Transverse colon (tissue), 4 donors: ENCODE data around the gene SNX27. TPM values are rescaled to one million over a fixed set of nuclear protein-coding genes. Genes with fewer than 3 reads are reported as not detected.

ENCODE experiments used
- DNase-seq: peaks from one replicate; pipeline ENCODE4 v3.0.0-alpha.2; 2019
- H3K27ac ChIP-seq, 4 donors: fragments of 200-600 bp; sonication (generic); 2 replicates each; pipeline ENCODE4 v1.5.1; 2016 to 2018; ENCODE audit warnings: inconsistent platforms in 4 of 4
- H3K27me3 ChIP-seq: fragments of 200-600 bp; sonication (generic); 2 replicates; pipeline ENCODE4 v1.5.1; 2017; ENCODE audit warnings: inconsistent platforms
- H3K36me3 ChIP-seq, 4 donors: fragments of 200-600 bp; sonication (generic); 2 replicates each; pipeline ENCODE4 v1.5.1; 2017 to 2019; ENCODE audit warnings: inconsistent platforms in 4 of 4
- H3K4me1 ChIP-seq, 4 donors: fragments of 200-600 bp; sonication (generic); 2 replicates each; pipeline ENCODE4 v1.5.1; 2017 to 2020; ENCODE audit warnings: inconsistent platforms in 4 of 4
- H3K4me3 ChIP-seq, 4 donors: fragments of 200-600 bp; sonication (generic); 1 replicate in 1 of 4; 2 replicates in 3 of 4; pipeline versions ENCODE4 v1.5.1 to v1.6.1; 2017 to 2019; ENCODE audit warnings: inconsistent platforms in 4 of 4
- H3K9me3 ChIP-seq, 2 donors: fragments of 200-600 bp; sonication (generic); 2 replicates each; pipeline ENCODE4 v1.5.1; 2017 to 2019; ENCODE audit warnings: inconsistent platforms in 2 of 2
- EP300 ChIP-seq: sonication (generic); formaldehyde crosslinking; IDR thresholded peaks from one replicate; pipeline ENCODE4 v1.6.1; 2017; ENCODE audit warnings: antibody characterized with exemption, low read depth
- POLR2A ChIP-seq: fragments of 450-650 bp; IDR thresholded peaks from one replicate; pipeline ENCODE4 v1.6.1; 2016; ENCODE audit warnings: antibody characterized with exemption, mild to moderate bottlenecking, moderate library complexity
- POLR2AphosphoS5 ChIP-seq, 3 donors: sonication (generic); formaldehyde crosslinking; IDR thresholded peaks; one replicate each; pipeline ENCODE4 v1.6.1; 2016; ENCODE audit warnings: antibody characterized with exemption in 3 of 3
- WGBS, 2 donors: methylation state at CpG; one replicate each; pipeline ENCODE4 v1.1.5; 2018; ENCODE audit warnings: low coverage in 1 of 2; 5-methylcytosine and 5-hydroxymethylcytosine counted together
- in situ Hi-C, 4 donors: fragments of 200-750 bp; cut with MboI; loops; one replicate each; pipeline versions ENCODE4 v1.15.0 to v1.15.1; 2017; ENCODE audit warnings: low sequenced_read_pairs in 3 of 4, low pct_ligation_motif_present in 1 of 4, low pct_unique_long_range_greater_than_20kb in 1 of 4
- intact Hi-C: fragments of 100-400 bp; cut with DNase I; formaldehyde crosslinking; loops from one replicate; pipeline ENCODE4 v1.15.1; 2023; ENCODE audit warnings: low total_unique reads
- small RNA-seq, 4 donors: library from RNA; depleted of rRNA; stranded (forward); fragments of <200 nt; gene quantifications; one replicate each; pipeline ENCODE3, GENCODE V24; 2016
- total RNA-seq, 4 donors: library from RNA; depleted of rRNA; stranded (reverse); fragments of >200 nt; gene quantifications; one replicate each; pipeline ENCODE4 v1.1.0, GENCODE V29; 2016
- TF ChIP-seq, protein P1 (sequence below), 5 experiments: fragments of 200-600 bp in 3 of 5; fragments of 450-650 bp in 2 of 5; sonication (generic) in 3 of 5; IDR thresholded peaks; 1 replicate in 2 of 5; 2 replicates in 3 of 5; pipeline ENCODE4 v1.5.1; 2016 to 2017; ENCODE audit warnings: antibody characterized with exemption in 5 of 5, inconsistent platforms in 3 of 5, mild to moderate bottlenecking in 2 of 5, moderate library complexity in 1 of 5

Gene SNX27
- total RNA-seq, 4 donors from 2014 or later = 11.5 to 37.0 (median 24.6) TPM

DNA sequence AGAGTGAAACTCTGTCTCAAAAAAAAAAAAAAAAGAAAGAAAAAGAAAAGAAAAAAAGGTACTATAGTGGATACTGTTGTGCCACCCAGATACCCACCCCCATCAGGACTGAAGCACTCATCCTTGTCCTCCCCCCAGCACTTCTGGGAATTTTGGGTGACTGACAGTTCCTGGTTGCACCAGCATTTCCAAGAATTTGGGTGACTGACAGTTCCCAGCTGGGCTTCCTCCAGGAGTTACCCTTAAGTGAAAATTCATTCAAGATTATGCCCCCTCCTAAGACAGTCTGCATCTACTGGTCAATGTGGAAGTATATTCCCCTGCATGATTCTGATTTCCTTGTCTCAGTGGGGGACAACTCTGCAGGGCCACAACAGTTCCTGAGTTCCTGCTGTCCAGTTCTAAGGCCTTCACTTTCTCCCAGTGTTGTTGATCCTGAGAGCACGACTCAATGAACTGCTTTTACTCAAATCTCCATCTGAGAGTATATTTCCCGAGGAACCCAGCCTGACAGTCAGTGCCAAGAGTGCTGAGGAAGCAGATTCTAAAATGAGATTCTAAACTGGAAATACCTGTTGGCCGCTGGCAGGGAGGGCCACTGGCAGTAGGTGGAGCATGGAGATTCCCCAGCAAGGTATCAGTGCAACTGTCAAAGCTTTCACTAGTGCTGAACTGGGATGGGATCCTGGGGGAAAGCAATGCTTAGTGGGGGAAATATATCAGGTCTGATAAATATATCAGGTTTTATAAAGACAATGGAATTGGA, 127.9 kb downstream of the SNX27 start:
- H3K4me3 ChIP-seq = no peak overlapping the region
- in situ Hi-C loops = loop anchor here in 3 of 4 donors (10.0 to 25.0 kb wide), 3 partner anchors 145 to 302 kb away; no protein-coding TSS in a partner anchor
- intact Hi-C loops = loop anchor here (5.0 kb wide), 1 partner anchor 207 kb away; no protein-coding TSS in a partner anchor
- peaks cover 3 to 5% of the 10 kb centered on the region in 2 donors for H3K9me3 ChIP-seq
- H3K27ac ChIP-seq = no peak overlapping the region
- H3K27me3 ChIP-seq = no peaks in the 10 kb centered on the region
- TF ChIP-seq, protein P1, sequence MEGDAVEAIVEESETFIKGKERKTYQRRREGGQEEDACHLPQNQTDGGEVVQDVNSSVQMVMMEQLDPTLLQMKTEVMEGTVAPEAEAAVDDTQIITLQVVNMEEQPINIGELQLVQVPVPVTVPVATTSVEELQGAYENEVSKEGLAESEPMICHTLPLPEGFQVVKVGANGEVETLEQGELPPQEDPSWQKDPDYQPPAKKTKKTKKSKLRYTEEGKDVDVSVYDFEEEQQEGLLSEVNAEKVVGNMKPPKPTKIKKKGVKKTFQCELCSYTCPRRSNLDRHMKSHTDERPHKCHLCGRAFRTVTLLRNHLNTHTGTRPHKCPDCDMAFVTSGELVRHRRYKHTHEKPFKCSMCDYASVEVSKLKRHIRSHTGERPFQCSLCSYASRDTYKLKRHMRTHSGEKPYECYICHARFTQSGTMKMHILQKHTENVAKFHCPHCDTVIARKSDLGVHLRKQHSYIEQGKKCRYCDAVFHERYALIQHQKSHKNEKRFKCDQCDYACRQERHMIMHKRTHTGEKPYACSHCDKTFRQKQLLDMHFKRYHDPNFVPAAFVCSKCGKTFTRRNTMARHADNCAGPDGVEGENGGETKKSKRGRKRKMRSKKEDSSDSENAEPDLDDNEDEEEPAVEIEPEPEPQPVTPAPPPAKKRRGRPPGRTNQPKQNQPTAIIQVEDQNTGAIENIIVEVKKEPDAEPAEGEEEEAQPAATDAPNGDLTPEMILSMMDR (IDR thresholded peaks at IDR 0.05) = no peak
- TF ChIP-seq EP300 (no peak), POLR2AphosphoS5 (IDR thresholded peaks at IDR 0.05) (no peak), POLR2A (no peak)
- 4 to 39% methylated on average over 3 of the region's 3 CpGs for WGBS, 2 donors
- peak; percentile 50 for DNase-seq
- H3K36me3 ChIP-seq = no peaks in the 10 kb centered on the region
- H3K4me1 ChIP-seq = peaks cover 0 to 5% (median 0%) of the 10 kb centered on the region in 4 donors

DNA sequence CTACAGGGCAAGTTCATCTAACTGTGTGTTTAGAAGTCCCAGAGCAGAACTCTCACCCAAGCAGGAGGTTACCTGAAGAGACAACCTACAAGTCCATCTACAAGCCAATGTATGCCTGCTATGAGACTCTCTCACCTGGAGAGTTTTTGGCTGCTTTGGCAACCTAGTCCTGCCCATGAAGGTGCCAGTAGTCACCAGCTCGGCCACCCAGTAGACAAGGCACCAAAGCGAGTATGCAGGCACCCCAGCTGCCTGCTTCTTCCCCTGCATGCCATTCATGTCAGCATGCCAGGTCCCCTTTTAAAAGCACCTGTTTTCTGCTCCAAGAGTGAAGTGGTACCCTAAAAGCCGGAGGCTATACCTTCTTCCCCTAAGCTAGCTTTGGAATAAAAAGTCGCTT, 129.7 kb downstream of the SNX27 start:
- in situ Hi-C loops = loop anchor here in 2 of 4 donors (25.0 kb wide), 2 partner anchors 154 to 304 kb away; no protein-coding TSS in a partner anchor
- no peaks in the 10 kb centered on the region for H3K27me3 ChIP-seq
- TF ChIP-seq POLR2A (no peak), POLR2AphosphoS5 (IDR thresholded peaks at IDR 0.05) (no peak), EP300 (no peak)
- TF ChIP-seq, protein P1 (IDR thresholded peaks at IDR 0.05) = no peak
- peaks cover 3 to 5% of the 10 kb centered on the region in 2 donors for H3K9me3 ChIP-seq
- H3K36me3 ChIP-seq = no peaks in the 10 kb centered on the region
- intact Hi-C loops = no loop called here
- H3K4me3 ChIP-seq = no peak overlapping the region
- no peak for DNase-seq
- WGBS, 2 donors = 90% methylated on average over 4 of the region's 4 CpGs; no CpG with 5 or more reads in 1 of the 2 donors
- H3K4me1 ChIP-seq = no peaks in the 10 kb centered on the region
- no peak overlapping the region for H3K27ac ChIP-seq

Small RNA genes lying within 50 kb of the gene (small RNA-seq; reads per million reads assigned to genes)
- gene RNU6-1062P = 0 to 0.12 (median 0) reads per million in 4 donors
- 0 reads per million in 4 donors for gene RNU6-662P

Other genes starting within 250 kb of the SNX27 start
- gene SELENBP1, start 239.3 kb upstream of the SNX27 start, total RNA-seq = 1,000 to 10,000 TPM; 1,079 to 3,856 (median 3,214) TPM
- gene PSMB4, start 212.5 kb upstream of the SNX27 start, total RNA-seq = 100 to 1,000 TPM in 3 of 4 donors, 10 to 100 TPM in 1; 84.4 to 188 (median 140) TPM
- gene POGZ, start 152.6 kb upstream of the SNX27 start, total RNA-seq = 10 to 100 TPM; 44.1 to 90.9 (median 72.7) TPM
- gene CGN, start 100.7 kb upstream of the SNX27 start, total RNA-seq = 100 to 1,000 TPM; 123 to 351 (median 172) TPM
- 10 to 100 TPM; 22.8 to 65.5 (median 30.8) TPM for gene TUFT1, start 71.7 kb upstream of the SNX27 start, total RNA-seq
- gene CELF3, start 104.8 kb downstream of the SNX27 start, total RNA-seq = 1 to 10 TPM in 3 of 4 donors, not detected in 1; 1.3 to 2.7 (median 1.6) TPM
- not detected for gene RIIAD1, start 109.5 kb downstream of the SNX27 start, total RNA-seq
- gene MRPL9, start 151.4 kb downstream of the SNX27 start, total RNA-seq = 100 to 1,000 TPM in 1 of 4 donors, 10 to 100 TPM in 3; 20.2 to 138 (median 40.1) TPM
- 1 to 10 TPM in 3 of 4 donors, under 1 TPM in 1; 0.80 to 5.4 (median 4.0) TPM for gene TDRKH, start 178.4 kb downstream of the SNX27 start, total RNA-seq
- under 1 TPM in 2 of 4 donors, not detected in 2; 0.14 to 0.48 TPM for gene LINGO4, start 193.4 kb downstream of the SNX27 start, total RNA-seq
- 10 to 100 TPM in 3 of 4 donors, 1 to 10 TPM in 1; 3.4 to 34.3 (median 32.0) TPM for gene RORC, start 219.8 kb downstream of the SNX27 start, total RNA-seq
- gene C2CD4D, start 227.8 kb downstream of the SNX27 start, total RNA-seq = not detected
- gene THEM5, start 241.7 kb downstream of the SNX27 start, total RNA-seq = not detected